T-helper 2 cell treated with Interferon-gamma antibody and Interleukin-4, amounts not matched to agents 100 ng/mL and 5 ng/mL, for 36 hours (primary cell): ENCODE measurements around the gene LCE2A. TPM values are rescaled to one million over a fixed set of nuclear protein-coding genes. Genes with fewer than 3 reads are reported as not detected.

Experiments
- intact Hi-C: fragments of 100-400 bp; cut with micrococcal nuclease; formaldehyde crosslinking; loops from one replicate; pipeline ENCODE4 v1.15.1; 2023
- total RNA-seq: library from RNA; stranded (reverse); gene quantifications from 2 replicates; pipeline ENCODE4 v1.2.3, GENCODE V29; 2022

LCE2A gene
- total RNA-seq, 1 donor from 2014 or later: not detected

GRCh38 chr1:152741656-152742055, 43.5 kb downstream of the LCE2A start:
- intact Hi-C loops: no loop called here

GRCh38 chr1:152743371-152744145, 45.4 kb downstream of the LCE2A start:
- intact Hi-C loops: no loop called here

- intact Hi-C loops: no loop called here
Measured at GRCh38 chr1:152745289-152745704, 47.2 kb downstream of the LCE2A start.

- intact Hi-C loops: no loop called here
Measured at GRCh38 chr1:152745765-152746444, 47.8 kb downstream of the LCE2A start.

- intact Hi-C loops: no loop called here
Measured at GRCh38 chr1:152747831-152748230, 49.7 kb downstream of the LCE2A start.

Other genes with a start within 250 kb of the LCE2A start
- not detected in 2 replicates for gene LCE5A, start 187.5 kb upstream of the LCE2A start, total RNA-seq
- gene CRCT1, start 183.9 kb upstream of the LCE2A start, total RNA-seq: not detected in 2 replicates
- not detected in 2 replicates for gene LCE3E, start 131.6 kb upstream of the LCE2A start, total RNA-seq
- not detected in 2 replicates for gene LCE3D, start 117.8 kb upstream of the LCE2A start, total RNA-seq
- not detected in 2 replicates for gene LCE3C, start 98.1 kb upstream of the LCE2A start, total RNA-seq
- not detected in 2 replicates for gene LCE3B, start 84.5 kb upstream of the LCE2A start, total RNA-seq
- gene LCE3A, start 75.2 kb upstream of the LCE2A start, total RNA-seq: not detected in 2 replicates
- gene LCE2D, start 35.0 kb upstream of the LCE2A start, total RNA-seq: not detected in 2 replicates
- not detected in 2 replicates for gene LCE2C, start 23.1 kb upstream of the LCE2A start, total RNA-seq
- gene LCE2B, start 12.2 kb upstream of the LCE2A start, total RNA-seq: not detected in 2 replicates
- not detected in 2 replicates for gene LCE4A, start 9.8 kb downstream of the LCE2A start, total RNA-seq
- not detected in 2 replicates for gene KPRP, start 59.7 kb downstream of the LCE2A start, total RNA-seq
- gene LCE1F, start 76.8 kb downstream of the LCE2A start, total RNA-seq: not detected in 2 replicates
- not detected in 2 replicates for gene LCE1E, start 87.9 kb downstream of the LCE2A start, total RNA-seq
- gene LCE1D, start 98.4 kb downstream of the LCE2A start, total RNA-seq: not detected in 2 replicates
- gene LCE1C, start 108.3 kb downstream of the LCE2A start, total RNA-seq: not detected in 2 replicates
- gene LCE1B, start 113.6 kb downstream of the LCE2A start, total RNA-seq: not detected in 2 replicates
- gene LCE1A, start 129.1 kb downstream of the LCE2A start, total RNA-seq: not detected in 2 replicates
- gene LCE6A, start 144.5 kb downstream of the LCE2A start, total RNA-seq: not detected in 2 replicates
- not detected in 2 replicates for gene LCE7A, start 161.7 kb downstream of the LCE2A start, total RNA-seq
- gene SMCP, start 180.0 kb downstream of the LCE2A start, total RNA-seq: not detected in 2 replicates
- gene IVL, start 210.2 kb downstream of the LCE2A start, total RNA-seq: not detected in 2 replicates
- gene SPRR5, start 248.9 kb downstream of the LCE2A start, total RNA-seq: not detected in 2 replicates